ENCODE results near the gene MOB3B.

MOB3B gene

DNA sequence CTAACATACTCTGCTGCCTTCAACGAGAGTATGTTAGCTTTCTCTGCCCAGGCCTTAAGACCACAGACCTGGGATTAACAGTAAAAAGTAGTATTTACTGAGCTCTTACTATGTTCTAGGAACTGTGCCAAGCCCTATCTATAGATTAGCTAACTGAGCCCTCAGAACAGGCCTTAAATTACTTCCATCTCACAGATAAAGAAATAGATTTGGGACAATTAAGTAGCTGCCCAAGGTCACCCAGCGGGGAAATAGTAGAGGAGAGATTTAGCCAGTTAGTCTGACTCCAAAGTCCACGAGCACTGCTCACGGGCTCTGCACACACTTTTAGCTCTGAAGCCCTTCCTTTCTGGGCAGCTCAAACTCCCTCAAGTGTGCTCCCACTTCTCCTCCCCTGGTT is 168.1 kb downstream of the MOB3B start:
- H3K27ac ChIP-seq (ENCODE audit: low read depth, low read length) = no peak overlapping the region

GRCh38 chr9:27359763-27360162 is 169.9 kb downstream of the MOB3B start:
- no peak overlapping the region for H3K9ac ChIP-seq (ENCODE audit: low read length)
- no peaks in the 10 kb centered on the region for H3K27me3 ChIP-seq (ENCODE audit: control insufficient read depth, insufficient read depth, low read length)
- H3K27ac ChIP-seq (ENCODE audit: low read depth, low read length) = no peak overlapping the region
- H3K4me3 ChIP-seq (ENCODE audit: low read depth, low read length) = no peak overlapping the region
- H3K9me3 ChIP-seq (ENCODE audit: control insufficient read depth, insufficient read depth, low read depth, low read length) = no peaks in the 10 kb centered on the region
- H3K4me1 ChIP-seq (ENCODE audit: control insufficient read depth, insufficient read depth, low read length) = peaks cover 4% of the 10 kb centered on the region
- H3K36me3 ChIP-seq (ENCODE audit: control insufficient read depth, insufficient read depth, low read length) = 0 out of 2 replicates have a peak, but pooled peaks cover 3% of the 10 kb centered on the region

More for the DNA sequence above, 168.1 kb downstream of the MOB3B start:
- Histone ChIP-seq H3K36me3 (ENCODE audit: control insufficient read depth, insufficient read depth, low read length) (0 out of 2 replicates have a peak, but pooled peaks cover 3% of the 10 kb centered on the region), H3K4me1 (ENCODE audit: control insufficient read depth, insufficient read depth, low read length) (peaks cover 16% of the 10 kb centered on the region), H3K9me3 (ENCODE audit: control insufficient read depth, insufficient read depth, low read depth, low read length) (no peaks in the 10 kb centered on the region), H3K27me3 (ENCODE audit: control insufficient read depth, insufficient read depth, low read length) (no peaks in the 10 kb centered on the region), H3K9ac (ENCODE audit: low read length) (no peak overlapping the region), H3K4me3 (ENCODE audit: low read depth, low read length) (no peak overlapping the region)

- Histone ChIP-seq H3K4me1 (ENCODE audit: control insufficient read depth, insufficient read depth, low read length) (peaks cover 19% of the 10 kb centered on the region), H3K27me3 (ENCODE audit: control insufficient read depth, insufficient read depth, low read length) (no peaks in the 10 kb centered on the region), H3K36me3 (ENCODE audit: control insufficient read depth, insufficient read depth, low read length) (0 out of 2 replicates have a peak, but pooled peaks cover 3% of the 10 kb centered on the region), H3K9ac (ENCODE audit: low read length) (no peak overlapping the region), H3K27ac (ENCODE audit: low read depth, low read length) (no peak overlapping the region), H3K9me3 (ENCODE audit: control insufficient read depth, insufficient read depth, low read depth, low read length) (no peaks in the 10 kb centered on the region), H3K4me3 (ENCODE audit: low read depth, low read length) (no peak overlapping the region)
These were observed 171.6 kb downstream of the MOB3B start for GRCh38 chr9:27358007-27358406.

DNA sequence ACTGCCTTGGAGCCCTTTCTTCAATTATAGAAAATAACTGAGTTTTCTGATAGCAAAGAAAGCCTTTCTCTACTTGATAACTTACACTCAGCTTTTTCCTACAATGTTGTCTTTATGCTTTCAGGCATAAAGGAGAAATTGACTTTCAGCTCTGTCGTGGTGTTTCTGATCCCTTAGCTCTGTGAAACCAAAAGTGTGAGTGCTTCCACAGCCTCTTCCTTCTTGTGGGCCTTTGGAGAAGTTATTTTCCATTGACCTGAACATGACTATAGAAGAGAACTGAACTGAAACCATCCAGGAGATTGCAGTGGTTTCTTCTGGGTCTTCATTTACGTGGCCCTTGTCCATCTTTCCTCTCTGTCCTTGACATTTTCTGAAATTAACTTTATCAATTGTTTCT is 173.2 kb downstream of the MOB3B start:
- Histone ChIP-seq H3K9ac (ENCODE audit: low read length) (no peak overlapping the region), H3K4me3 (ENCODE audit: low read depth, low read length) (no peak overlapping the region), H3K4me1 (ENCODE audit: control insufficient read depth, insufficient read depth, low read length) (peaks cover 21% of the 10 kb centered on the region), H3K27ac (ENCODE audit: low read depth, low read length) (no peak overlapping the region), H3K27me3 (ENCODE audit: control insufficient read depth, insufficient read depth, low read length) (no peaks in the 10 kb centered on the region), H3K36me3 (ENCODE audit: control insufficient read depth, insufficient read depth, low read length) (0 out of 2 replicates have a peak, but pooled peaks cover 3% of the 10 kb centered on the region), H3K9me3 (ENCODE audit: control insufficient read depth, insufficient read depth, low read depth, low read length) (no peaks in the 10 kb centered on the region)

GRCh38 chr9:27355166-27355565 is 174.4 kb downstream of the MOB3B start:
- Histone ChIP-seq H3K27ac (ENCODE audit: low read depth, low read length) (no peak overlapping the region), H3K36me3 (ENCODE audit: control insufficient read depth, insufficient read depth, low read length) (0 out of 2 replicates have a peak, but pooled peaks cover 3% of the 10 kb centered on the region), H3K4me3 (ENCODE audit: low read depth, low read length) (no peak overlapping the region), H3K9me3 (ENCODE audit: control insufficient read depth, insufficient read depth, low read depth, low read length) (no peaks in the 10 kb centered on the region), H3K9ac (ENCODE audit: low read length) (no peak overlapping the region), H3K27me3 (ENCODE audit: control insufficient read depth, insufficient read depth, low read length) (no peaks in the 10 kb centered on the region), H3K4me1 (ENCODE audit: control insufficient read depth, insufficient read depth, low read length) (peaks cover 18% of the 10 kb centered on the region)

GRCh38 chr9:27353474-27354229 is 176.0 kb downstream of the MOB3B start:
- Histone ChIP-seq H3K27ac (ENCODE audit: low read depth, low read length) (no peak overlapping the region), H3K4me1 (ENCODE audit: control insufficient read depth, insufficient read depth, low read length) (peaks cover 30% of the 10 kb centered on the region), H3K27me3 (ENCODE audit: control insufficient read depth, insufficient read depth, low read length) (no peaks in the 10 kb centered on the region), H3K36me3 (ENCODE audit: control insufficient read depth, insufficient read depth, low read length) (0 out of 2 replicates have a peak, but pooled peaks cover under 1% of the 10 kb centered on the region), H3K4me3 (ENCODE audit: low read depth, low read length) (no peak overlapping the region), H3K9ac (ENCODE audit: low read length) (no peak overlapping the region), H3K9me3 (ENCODE audit: control insufficient read depth, insufficient read depth, low read depth, low read length) (no peaks in the 10 kb centered on the region)

GRCh38 chr9:27353166-27353473 is 176.5 kb downstream of the MOB3B start:
- H3K27ac ChIP-seq (ENCODE audit: low read depth, low read length) = no peak overlapping the region
- no peaks in the 10 kb centered on the region for H3K27me3 ChIP-seq (ENCODE audit: control insufficient read depth, insufficient read depth, low read length)
- no peak overlapping the region for H3K4me3 ChIP-seq (ENCODE audit: low read depth, low read length)

GRCh38 chr9:27352457-27353165 is 177.0 kb downstream of the MOB3B start:
- Histone ChIP-seq H3K27me3 (ENCODE audit: control insufficient read depth, insufficient read depth, low read length) (no peaks in the 10 kb centered on the region), H3K27ac (ENCODE audit: low read depth, low read length) (no peak overlapping the region), H3K9ac (ENCODE audit: low read length) (no peak overlapping the region)

More at GRCh38 chr9:27353166-27353473, 176.5 kb downstream of the MOB3B start:
- Histone ChIP-seq H3K9me3 (ENCODE audit: control insufficient read depth, insufficient read depth, low read depth, low read length) (no peaks in the 10 kb centered on the region), H3K9ac (ENCODE audit: low read length) (no peak overlapping the region), H3K4me1 (ENCODE audit: control insufficient read depth, insufficient read depth, low read length) (peaks cover 31% of the 10 kb centered on the region), H3K36me3 (ENCODE audit: control insufficient read depth, insufficient read depth, low read length) (no peaks in the 10 kb centered on the region)

DNA sequence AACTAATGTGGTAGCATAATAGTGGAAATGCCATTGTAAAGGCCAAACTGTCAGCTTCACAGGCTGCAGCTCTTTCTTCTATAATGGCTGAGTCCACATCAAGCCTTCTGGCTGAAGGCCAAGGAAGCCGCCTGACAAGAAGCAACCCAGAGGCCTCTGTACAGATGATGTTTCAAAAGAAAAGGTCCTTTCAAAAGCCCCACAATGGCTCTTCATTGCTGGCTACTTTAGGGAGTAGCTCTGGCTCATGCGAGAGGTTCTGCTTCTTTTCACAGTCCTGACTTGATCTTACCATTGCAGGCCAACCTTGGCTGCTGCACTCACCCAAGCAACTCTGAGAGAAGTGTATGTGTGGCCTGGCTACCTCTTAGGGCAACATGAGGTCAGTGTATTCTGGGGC is 178.2 kb downstream of the MOB3B start:
- H3K27ac ChIP-seq (ENCODE audit: low read depth, low read length) = no peak overlapping the region
- no peaks in the 10 kb centered on the region for H3K36me3 ChIP-seq (ENCODE audit: control insufficient read depth, insufficient read depth, low read length)
- H3K4me1 ChIP-seq (ENCODE audit: control insufficient read depth, insufficient read depth, low read length) = peaks cover 31% of the 10 kb centered on the region
- no peak overlapping the region for H3K9ac ChIP-seq (ENCODE audit: low read length)
- no peaks in the 10 kb centered on the region for H3K27me3 ChIP-seq (ENCODE audit: control insufficient read depth, insufficient read depth, low read length)
- H3K4me3 ChIP-seq (ENCODE audit: low read depth, low read length) = no peak overlapping the region
- H3K9me3 ChIP-seq (ENCODE audit: control insufficient read depth, insufficient read depth, low read depth, low read length) = no peaks in the 10 kb centered on the region

More at GRCh38 chr9:27352457-27353165, 177.0 kb downstream of the MOB3B start:
- Histone ChIP-seq H3K4me1 (ENCODE audit: control insufficient read depth, insufficient read depth, low read length) (peaks cover 31% of the 10 kb centered on the region), H3K4me3 (ENCODE audit: low read depth, low read length) (no peak overlapping the region), H3K9me3 (ENCODE audit: control insufficient read depth, insufficient read depth, low read depth, low read length) (no peaks in the 10 kb centered on the region), H3K36me3 (ENCODE audit: control insufficient read depth, insufficient read depth, low read length) (no peaks in the 10 kb centered on the region)

DNA sequence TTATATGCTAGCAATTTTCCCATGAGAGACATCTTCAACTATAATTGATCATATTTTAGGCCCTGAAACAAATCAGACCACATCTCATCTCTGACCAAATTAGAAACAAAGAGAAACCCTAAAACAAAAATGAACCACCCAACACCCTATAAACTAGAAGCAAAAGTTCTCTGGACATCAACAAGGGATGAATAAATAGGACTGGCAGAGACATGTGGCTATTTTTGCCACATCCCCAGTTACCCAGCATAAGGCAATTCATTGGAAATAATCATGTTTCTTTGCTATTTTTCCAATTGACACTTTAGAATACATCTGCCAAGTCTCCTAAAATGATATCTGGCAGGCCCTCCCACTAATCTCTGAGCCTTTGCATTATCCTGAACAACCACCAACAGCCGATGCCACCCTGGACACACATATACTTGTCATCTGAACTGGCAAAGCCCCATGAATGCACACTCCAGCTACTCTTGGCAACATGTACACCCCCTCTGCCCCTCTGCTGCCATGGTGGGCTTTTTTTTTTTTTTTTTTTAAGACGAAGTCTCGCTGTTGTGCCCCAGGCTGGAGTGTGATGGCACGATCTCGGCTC is 179.1 kb downstream of the MOB3B start:
- H3K4me1 ChIP-seq (ENCODE audit: control insufficient read depth, insufficient read depth, low read length) = peaks cover 31% of the 10 kb centered on the region
- H3K36me3 ChIP-seq (ENCODE audit: control insufficient read depth, insufficient read depth, low read length) = no peaks in the 10 kb centered on the region
- H3K27me3 ChIP-seq (ENCODE audit: control insufficient read depth, insufficient read depth, low read length) = no peaks in the 10 kb centered on the region
- no peak overlapping the region for H3K4me3 ChIP-seq (ENCODE audit: low read depth, low read length)
- no peak overlapping the region for H3K9ac ChIP-seq (ENCODE audit: low read length)
- H3K9me3 ChIP-seq (ENCODE audit: control insufficient read depth, insufficient read depth, low read depth, low read length) = no peaks in the 10 kb centered on the region
- H3K27ac ChIP-seq (ENCODE audit: low read depth, low read length) = no peak overlapping the region

DNA sequence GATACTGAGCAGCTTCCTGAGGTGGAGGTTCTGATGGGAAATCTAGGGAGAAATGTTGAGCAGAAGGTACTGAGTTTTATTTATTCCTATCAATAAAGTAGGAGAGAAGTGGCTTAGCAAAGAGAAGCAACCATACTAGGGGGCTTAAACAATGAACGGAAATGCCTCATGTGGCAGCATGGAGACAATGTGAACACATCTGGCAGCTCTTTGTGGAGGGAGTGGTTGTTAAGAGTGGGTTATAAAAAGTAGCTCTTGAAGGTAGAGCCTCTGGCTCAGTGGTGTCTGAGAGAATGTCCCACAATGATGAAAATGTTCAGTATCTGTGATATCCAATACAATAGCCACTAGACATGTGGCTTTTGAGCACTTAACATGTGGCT is 179.9 kb downstream of the MOB3B start:
- Histone ChIP-seq H3K4me3 (ENCODE audit: low read depth, low read length) (no peak overlapping the region), H3K27ac (ENCODE audit: low read depth, low read length) (no peak overlapping the region), H3K9me3 (ENCODE audit: control insufficient read depth, insufficient read depth, low read depth, low read length) (no peaks in the 10 kb centered on the region), H3K27me3 (ENCODE audit: control insufficient read depth, insufficient read depth, low read length) (no peaks in the 10 kb centered on the region), H3K9ac (ENCODE audit: low read length) (no peak overlapping the region), H3K36me3 (ENCODE audit: control insufficient read depth, insufficient read depth, low read length) (no peaks in the 10 kb centered on the region), H3K4me1 (ENCODE audit: control insufficient read depth, insufficient read depth, low read length) (peaks cover 31% of the 10 kb centered on the region)

All from HUES6 (cell line).